ENCODE data around the gene PTGES3L. TPM values are rescaled to one million over a fixed set of nuclear protein-coding genes. Genes with fewer than 3 reads are reported as not detected.

PTGES3L gene
- total RNA-seq, 1 experiment from 2014 or later: 1.7 TPM

- H3K27ac ChIP-seq (ENCODE audit: low read depth, low read length): no peak overlapping the region
- H3K27me3 ChIP-seq (ENCODE audit: insufficient read depth, low read length): 0 out of 2 replicates have a peak, but pooled peaks cover 5% of the 10 kb centered on the region
- intact Hi-C loops (cut with micrococcal nuclease): no loop called here
- BruUV-seq (replicated peaks): no TSS peak
- TF ChIP-seq TCF7L2 (IDR thresholded peaks at IDR 0.05; ENCODE audit: borderline replicate concordance, extremely low read depth, insufficient read depth, insufficient read length) (no peak), POLR2AphosphoS5 (IDR thresholded peaks at IDR 0.05; ENCODE audit: low read depth, low read length) (no peak), SRF (IDR thresholded peaks at IDR 0.05; ENCODE audit: low read depth) (no peak), ZFX (IDR thresholded peaks at IDR 0.05) (no peak), ELF1 (IDR thresholded peaks at IDR 0.05; ENCODE audit: borderline replicate concordance, low read depth) (no peak), ZNF274 (IDR thresholded peaks at IDR 0.05; ENCODE audit: low read depth, low read length) (no peak), EGR1 (IDR thresholded peaks at IDR 0.05; ENCODE audit: low read depth) (no peak), SP1 (IDR thresholded peaks at IDR 0.05; ENCODE audit: low read depth) (no peak), YY1 (IDR thresholded peaks at IDR 0.05; ENCODE audit: extremely low read depth, insufficient replicate concordance, low read depth, low read length) (no peak), EZH2phosphoT487 (IDR thresholded peaks at IDR 0.05; ENCODE audit: borderline replicate concordance) (no peak), ATF3 (IDR thresholded peaks at IDR 0.05) (no peak), POLR2A (IDR thresholded peaks at IDR 0.05; ENCODE audit: borderline replicate concordance, extremely low read depth, insufficient read depth, insufficient read length) (no peak), REST (IDR thresholded peaks at IDR 0.05; ENCODE audit: low read depth) (no peak), SIN3A (IDR thresholded peaks at IDR 0.05; ENCODE audit: low read depth) (no peak), FOSL1 (IDR thresholded peaks at IDR 0.05; ENCODE audit: low read depth) (no peak)
- no peaks in the 10 kb centered on the region for H3K9me2 ChIP-seq (ENCODE audit: insufficient read depth)
- CTCF ChIA-PET: no interaction called here
- H3K36me3 ChIP-seq (ENCODE audit: control insufficient read depth in 1 of 2, insufficient read depth in 2 of 2, low read length in 2 of 2): no peaks in the 10 kb centered on the region
- no peaks in the 10 kb centered on the region for H3K4me1 ChIP-seq (ENCODE audit: control insufficient read depth in 1 of 2, insufficient read depth in 2 of 2, low read length in 2 of 2)
- POLR2A ChIA-PET: no interaction called here
- no peak overlapping the region for H2AFZ ChIP-seq (ENCODE audit: low read depth, low read length, poor library complexity, severe bottlenecking)
- RAD21 ChIA-PET (ENCODE audit: low non-redundant PET in 1 of 2, low total read pairs in 2 of 2, uncharacterized antibody in 2 of 2, unreplicated experiment in 2 of 2): no interaction called here
- no peaks in the 10 kb centered on the region for H3K79me2 ChIP-seq (ENCODE audit: insufficient read depth, low read length)
- no peak overlapping the region for H3K9ac ChIP-seq (ENCODE audit: low read length)
- H3K9me3 ChIP-seq (ENCODE audit: control insufficient read depth in 1 of 2, insufficient read depth in 1 of 2, low read depth in 1 of 2, low read length in 2 of 2): no peaks in the 10 kb centered on the region
- no peaks in the 10 kb centered on the region for H4K20me1 ChIP-seq (ENCODE audit: insufficient read depth)
- ATAC-seq (no peak), DNase-seq (ENCODE audit: low read depth, low spot score) (no peak)
- no peak overlapping the region for H3K4me2 ChIP-seq (ENCODE audit: low read length)
- H3K4me3 ChIP-seq (replicated peaks in 1 of 2; ENCODE audit: low read depth in 1 of 2, low read length in 2 of 2): no peak overlapping the region
Observed at GRCh38 chr17:42922294-42922693, 57.6 kb downstream of the PTGES3L start.

Measured in HCT116 (cell line).